Measurements from ENCODE around the gene RBFOX1. TPM values are rescaled to one million over a fixed set of nuclear protein-coding genes. Genes with fewer than 3 reads are reported as not detected.

RBFOX1 gene
- polyA plus RNA-seq, 1 donor from 2014 or later: 56.8 TPM

DNA sequence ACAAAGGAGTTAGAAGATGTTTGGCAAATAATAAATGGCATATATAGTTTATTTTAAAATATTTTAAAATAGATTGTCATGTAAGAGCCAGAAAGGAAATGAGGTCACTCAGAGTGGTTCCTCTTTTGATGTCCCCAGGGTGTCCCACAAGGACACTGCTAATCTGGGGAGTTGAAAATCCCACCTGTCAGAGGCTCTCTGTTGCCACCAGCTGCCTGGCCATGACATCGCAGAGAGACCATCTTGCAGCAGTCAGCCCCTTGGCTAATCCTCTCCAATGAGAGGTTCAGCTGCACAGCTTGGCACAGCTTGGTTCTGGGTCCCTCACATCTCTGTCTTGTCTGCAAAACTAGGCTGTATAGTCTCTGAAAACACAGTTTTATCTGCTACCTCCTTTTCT lies 11.0 kb upstream of the RBFOX1 start:
- no peak overlapping the region for H3K27ac ChIP-seq (ENCODE audit: low read length)
- TF ChIP-seq MXI1 (conservative IDR thresholded peaks at IDR 0.05; ENCODE audit: poor library complexity, severe bottlenecking): no peak
- no peak for TF ChIP-seq SMC3 (conservative IDR thresholded peaks at IDR 0.05; ENCODE audit: poor library complexity)
- TF ChIP-seq, protein P1, sequence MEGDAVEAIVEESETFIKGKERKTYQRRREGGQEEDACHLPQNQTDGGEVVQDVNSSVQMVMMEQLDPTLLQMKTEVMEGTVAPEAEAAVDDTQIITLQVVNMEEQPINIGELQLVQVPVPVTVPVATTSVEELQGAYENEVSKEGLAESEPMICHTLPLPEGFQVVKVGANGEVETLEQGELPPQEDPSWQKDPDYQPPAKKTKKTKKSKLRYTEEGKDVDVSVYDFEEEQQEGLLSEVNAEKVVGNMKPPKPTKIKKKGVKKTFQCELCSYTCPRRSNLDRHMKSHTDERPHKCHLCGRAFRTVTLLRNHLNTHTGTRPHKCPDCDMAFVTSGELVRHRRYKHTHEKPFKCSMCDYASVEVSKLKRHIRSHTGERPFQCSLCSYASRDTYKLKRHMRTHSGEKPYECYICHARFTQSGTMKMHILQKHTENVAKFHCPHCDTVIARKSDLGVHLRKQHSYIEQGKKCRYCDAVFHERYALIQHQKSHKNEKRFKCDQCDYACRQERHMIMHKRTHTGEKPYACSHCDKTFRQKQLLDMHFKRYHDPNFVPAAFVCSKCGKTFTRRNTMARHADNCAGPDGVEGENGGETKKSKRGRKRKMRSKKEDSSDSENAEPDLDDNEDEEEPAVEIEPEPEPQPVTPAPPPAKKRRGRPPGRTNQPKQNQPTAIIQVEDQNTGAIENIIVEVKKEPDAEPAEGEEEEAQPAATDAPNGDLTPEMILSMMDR (IDR thresholded peaks at IDR 0.05; ENCODE audit: poor library complexity, severe bottlenecking): no peak
- TF ChIP-seq TAF1 (IDR thresholded peaks at IDR 0.05; ENCODE audit: low read depth): no peak
- TF ChIP-seq, protein P2, sequence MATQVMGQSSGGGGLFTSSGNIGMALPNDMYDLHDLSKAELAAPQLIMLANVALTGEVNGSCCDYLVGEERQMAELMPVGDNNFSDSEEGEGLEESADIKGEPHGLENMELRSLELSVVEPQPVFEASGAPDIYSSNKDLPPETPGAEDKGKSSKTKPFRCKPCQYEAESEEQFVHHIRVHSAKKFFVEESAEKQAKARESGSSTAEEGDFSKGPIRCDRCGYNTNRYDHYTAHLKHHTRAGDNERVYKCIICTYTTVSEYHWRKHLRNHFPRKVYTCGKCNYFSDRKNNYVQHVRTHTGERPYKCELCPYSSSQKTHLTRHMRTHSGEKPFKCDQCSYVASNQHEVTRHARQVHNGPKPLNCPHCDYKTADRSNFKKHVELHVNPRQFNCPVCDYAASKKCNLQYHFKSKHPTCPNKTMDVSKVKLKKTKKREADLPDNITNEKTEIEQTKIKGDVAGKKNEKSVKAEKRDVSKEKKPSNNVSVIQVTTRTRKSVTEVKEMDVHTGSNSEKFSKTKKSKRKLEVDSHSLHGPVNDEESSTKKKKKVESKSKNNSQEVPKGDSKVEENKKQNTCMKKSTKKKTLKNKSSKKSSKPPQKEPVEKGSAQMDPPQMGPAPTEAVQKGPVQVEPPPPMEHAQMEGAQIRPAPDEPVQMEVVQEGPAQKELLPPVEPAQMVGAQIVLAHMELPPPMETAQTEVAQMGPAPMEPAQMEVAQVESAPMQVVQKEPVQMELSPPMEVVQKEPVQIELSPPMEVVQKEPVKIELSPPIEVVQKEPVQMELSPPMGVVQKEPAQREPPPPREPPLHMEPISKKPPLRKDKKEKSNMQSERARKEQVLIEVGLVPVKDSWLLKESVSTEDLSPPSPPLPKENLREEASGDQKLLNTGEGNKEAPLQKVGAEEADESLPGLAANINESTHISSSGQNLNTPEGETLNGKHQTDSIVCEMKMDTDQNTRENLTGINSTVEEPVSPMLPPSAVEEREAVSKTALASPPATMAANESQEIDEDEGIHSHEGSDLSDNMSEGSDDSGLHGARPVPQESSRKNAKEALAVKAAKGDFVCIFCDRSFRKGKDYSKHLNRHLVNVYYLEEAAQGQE (IDR thresholded peaks at IDR 0.05; ENCODE audit: borderline replicate concordance): no peak
- no peak for TF ChIP-seq POLR2AphosphoS5 (IDR thresholded peaks at IDR 0.05)
- no peak for TF ChIP-seq EZH2 (IDR thresholded peaks at IDR 0.05; ENCODE audit: borderline replicate concordance, insufficient read depth, low read length, poor library complexity, severe bottlenecking)
- no peak for TF ChIP-seq EP300 (conservative IDR thresholded peaks at IDR 0.05; ENCODE audit: poor library complexity, severe bottlenecking)
- no peak for TF ChIP-seq RAD21 (conservative IDR thresholded peaks at IDR 0.05)
- H3K36me3 ChIP-seq (ENCODE audit: insufficient read depth, low read length): no peaks in the 10 kb centered on the region
- no peaks in the 10 kb centered on the region for H3K9me2 ChIP-seq (ENCODE audit: insufficient read depth, low read length)
- no peaks in the 10 kb centered on the region for H3K27me3 ChIP-seq (ENCODE audit: insufficient read depth, low read depth, low read length)
- H3F3A ChIP-seq (ENCODE audit: insufficient read depth, low read length, poor library complexity, severe bottlenecking): no peaks in the 10 kb centered on the region
- H3K79me2 ChIP-seq (replicated peaks; ENCODE audit: insufficient read depth, low read length): no peaks in the 10 kb centered on the region
- H4K20me1 ChIP-seq (ENCODE audit: insufficient read depth): no peaks in the 10 kb centered on the region
- H3K9ac ChIP-seq (ENCODE audit: low read length): no peak overlapping the region
- H3K9me3 ChIP-seq (ENCODE audit: low read length): no peaks in the 10 kb centered on the region
- H2AFZ ChIP-seq (ENCODE audit: low read depth, low read length): no peak overlapping the region
- no peak overlapping the region for H3K4me3 ChIP-seq (ENCODE audit: low read length)
- no peak overlapping the region for H3K4me2 ChIP-seq (ENCODE audit: low read length)

DNA sequence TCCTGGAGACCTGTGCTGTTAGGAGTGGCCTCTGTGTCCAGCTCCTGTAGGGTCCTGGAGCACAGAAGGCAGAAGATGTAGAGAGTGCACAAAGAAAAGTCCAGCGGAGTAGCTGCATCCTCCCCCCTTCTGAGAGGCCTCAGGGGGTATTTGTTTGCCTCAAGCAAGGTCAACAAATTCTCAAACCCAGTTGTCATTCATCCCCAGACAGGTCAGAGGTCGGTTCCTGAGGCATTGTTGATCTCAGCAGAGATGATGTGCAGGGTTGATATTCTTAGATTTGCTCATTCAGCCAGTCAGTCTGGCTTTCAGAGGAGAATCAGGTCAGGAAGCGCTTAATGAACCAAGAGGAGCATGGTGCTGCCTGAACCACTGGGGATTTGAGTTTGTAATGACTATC lies 8.3 kb upstream of the RBFOX1 start:
- TF ChIP-seq, protein P1 (IDR thresholded peaks at IDR 0.05; ENCODE audit: poor library complexity, severe bottlenecking): no peak
- no peak for TF ChIP-seq EP300 (conservative IDR thresholded peaks at IDR 0.05; ENCODE audit: poor library complexity, severe bottlenecking)
- no peak for TF ChIP-seq TAF1 (IDR thresholded peaks at IDR 0.05; ENCODE audit: low read depth)
- TF ChIP-seq, protein P2 (IDR thresholded peaks at IDR 0.05; ENCODE audit: borderline replicate concordance): no peak
- TF ChIP-seq RAD21 (conservative IDR thresholded peaks at IDR 0.05): no peak
- no peak for TF ChIP-seq EZH2 (IDR thresholded peaks at IDR 0.05; ENCODE audit: borderline replicate concordance, insufficient read depth, low read length, poor library complexity, severe bottlenecking)
- TF ChIP-seq MXI1 (conservative IDR thresholded peaks at IDR 0.05; ENCODE audit: poor library complexity, severe bottlenecking): no peak
- no peak for TF ChIP-seq POLR2AphosphoS5 (IDR thresholded peaks at IDR 0.05)
- TF ChIP-seq SMC3 (conservative IDR thresholded peaks at IDR 0.05; ENCODE audit: poor library complexity): no peak
- Histone ChIP-seq H3K79me2 (replicated peaks; ENCODE audit: insufficient read depth, low read length) (no peaks in the 10 kb centered on the region), H4K20me1 (ENCODE audit: insufficient read depth) (no peaks in the 10 kb centered on the region), H3F3A (ENCODE audit: insufficient read depth, low read length, poor library complexity, severe bottlenecking) (no peaks in the 10 kb centered on the region), H2AFZ (ENCODE audit: low read depth, low read length) (no peak overlapping the region), H3K4me3 (ENCODE audit: low read length) (no peak overlapping the region), H3K27me3 (ENCODE audit: insufficient read depth, low read depth, low read length) (no peaks in the 10 kb centered on the region), H3K36me3 (ENCODE audit: insufficient read depth, low read length) (no peaks in the 10 kb centered on the region), H3K27ac (ENCODE audit: low read length) (no peak overlapping the region), H3K9me3 (ENCODE audit: low read length) (no peaks in the 10 kb centered on the region), H3K9ac (ENCODE audit: low read length) (no peak overlapping the region), H3K9me2 (ENCODE audit: insufficient read depth, low read length) (no peaks in the 10 kb centered on the region), H3K4me2 (ENCODE audit: low read length) (no peak overlapping the region)
